ENCODE measurements around the gene OR52K1. TPM values are rescaled to one million over a fixed set of nuclear protein-coding genes. Genes with fewer than 3 reads are reported as not detected.

OR52K1 gene
- total and polyA plus RNA-seq, 2 experiments from 2014 or later: not detected

DNA sequence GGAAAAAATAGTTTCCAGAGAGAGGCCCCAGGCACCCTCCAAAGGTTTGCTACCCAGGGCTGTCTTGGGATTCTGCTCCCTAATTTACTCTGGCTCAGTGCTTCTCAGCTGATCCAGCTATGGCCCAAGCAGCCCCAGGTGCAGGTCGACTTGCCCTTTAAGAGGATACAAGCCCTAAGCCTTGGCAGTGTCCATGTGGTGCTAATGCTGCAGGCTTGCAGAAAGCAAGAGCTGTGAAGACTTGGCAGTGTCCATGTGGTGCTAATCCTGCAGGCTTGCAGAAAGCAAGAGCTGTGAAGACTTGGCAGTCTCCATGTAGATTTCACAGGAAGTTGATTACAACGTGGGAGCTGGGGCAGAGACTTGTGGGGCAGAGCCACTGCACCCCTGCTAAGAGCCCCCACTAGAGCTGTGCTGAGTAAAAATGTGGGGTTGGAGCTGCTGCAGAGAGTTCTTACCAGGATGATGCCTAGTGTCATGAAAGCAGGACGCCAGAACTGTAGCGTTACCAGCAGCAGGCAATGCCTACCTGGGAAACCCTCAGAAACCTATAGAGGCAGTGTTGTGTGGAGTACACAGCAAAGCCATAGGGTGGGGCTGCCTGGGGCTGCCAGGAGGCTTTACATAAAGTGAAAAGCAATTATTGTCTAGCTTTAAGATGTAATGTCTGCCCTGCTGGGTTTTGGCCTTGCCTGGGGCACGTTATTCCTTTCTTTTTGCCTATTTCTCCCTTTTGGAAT is 16.1 kb upstream of the OR52K1 start:
- no peak overlapping the region for H3K27ac ChIP-seq
- H3K27me3 ChIP-seq (replicated peaks; ENCODE audit: insufficient read depth): no peaks in the 10 kb centered on the region
- TF ChIP-seq EZH2phosphoT487 (IDR thresholded peaks at IDR 0.05; ENCODE audit: insufficient read depth, low read depth) (no peak), EZH2 (IDR thresholded peaks at IDR 0.05; ENCODE audit: insufficient read depth, poor library complexity, severe bottlenecking) (no peak)
- DNase-seq: no peak
- no peaks in the 10 kb centered on the region for H3F3A ChIP-seq (ENCODE audit: insufficient read depth)
- H3K9me2 ChIP-seq (ENCODE audit: insufficient read depth): no peaks in the 10 kb centered on the region
- H3K79me2 ChIP-seq (ENCODE audit: insufficient read depth): no peaks in the 10 kb centered on the region
- H3K9ac ChIP-seq: no peak overlapping the region
- H3K4me1 ChIP-seq (ENCODE audit: insufficient read depth): no peaks in the 10 kb centered on the region
- H3K9me3 ChIP-seq (ENCODE audit: low read depth): no peaks in the 10 kb centered on the region
- 3 to 7% methylated on average over 5 of the region's 5 CpGs for WGBS, 2 experiments (ENCODE audit: low coverage in 1 of 2, low lambda C conversion rate in 2 of 2, missing lambda C conversion rate in 2 of 2)
- no peaks in the 10 kb centered on the region for H4K20me1 ChIP-seq (ENCODE audit: insufficient read depth)
- H2AFZ ChIP-seq: no peak overlapping the region
- H3K36me3 ChIP-seq (ENCODE audit: low read depth): no peaks in the 10 kb centered on the region
- in situ Hi-C loops (cut with MboI): no loop called here
- H3K4me2 ChIP-seq (ENCODE audit: unreplicated experiment): no peak overlapping the region
- no peak overlapping the region for H3K4me3 ChIP-seq

DNA sequence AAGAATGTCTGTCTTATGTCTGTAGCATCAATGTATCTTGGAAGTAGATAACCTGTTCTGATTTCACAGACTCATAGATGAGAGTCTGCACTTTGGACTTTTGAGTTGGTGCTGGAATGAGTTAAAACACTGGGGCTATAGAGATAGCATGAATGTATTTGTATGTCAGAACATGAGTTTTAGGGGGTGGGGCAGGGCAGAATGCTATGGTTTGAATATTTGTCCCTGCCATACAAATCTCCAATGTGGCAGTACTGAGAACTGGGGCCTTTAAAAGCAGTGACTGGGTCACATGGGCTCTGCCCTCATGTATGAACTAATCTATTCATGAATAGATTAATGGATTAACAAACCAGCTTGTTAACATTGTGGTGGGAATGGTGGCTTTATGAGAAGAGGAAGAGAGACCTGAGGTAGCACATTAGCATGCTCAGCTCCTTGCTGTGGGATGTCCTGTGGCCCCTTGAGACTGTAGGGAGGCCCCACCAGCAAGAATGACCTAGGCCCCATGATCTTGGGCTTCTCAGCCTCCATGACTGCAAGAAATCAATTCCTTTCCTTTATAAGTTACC is 15.5 kb upstream of the OR52K1 start:
- in situ Hi-C loops (cut with MboI): no loop called here
- no peak overlapping the region for H3K4me2 ChIP-seq (ENCODE audit: unreplicated experiment)

DNA sequence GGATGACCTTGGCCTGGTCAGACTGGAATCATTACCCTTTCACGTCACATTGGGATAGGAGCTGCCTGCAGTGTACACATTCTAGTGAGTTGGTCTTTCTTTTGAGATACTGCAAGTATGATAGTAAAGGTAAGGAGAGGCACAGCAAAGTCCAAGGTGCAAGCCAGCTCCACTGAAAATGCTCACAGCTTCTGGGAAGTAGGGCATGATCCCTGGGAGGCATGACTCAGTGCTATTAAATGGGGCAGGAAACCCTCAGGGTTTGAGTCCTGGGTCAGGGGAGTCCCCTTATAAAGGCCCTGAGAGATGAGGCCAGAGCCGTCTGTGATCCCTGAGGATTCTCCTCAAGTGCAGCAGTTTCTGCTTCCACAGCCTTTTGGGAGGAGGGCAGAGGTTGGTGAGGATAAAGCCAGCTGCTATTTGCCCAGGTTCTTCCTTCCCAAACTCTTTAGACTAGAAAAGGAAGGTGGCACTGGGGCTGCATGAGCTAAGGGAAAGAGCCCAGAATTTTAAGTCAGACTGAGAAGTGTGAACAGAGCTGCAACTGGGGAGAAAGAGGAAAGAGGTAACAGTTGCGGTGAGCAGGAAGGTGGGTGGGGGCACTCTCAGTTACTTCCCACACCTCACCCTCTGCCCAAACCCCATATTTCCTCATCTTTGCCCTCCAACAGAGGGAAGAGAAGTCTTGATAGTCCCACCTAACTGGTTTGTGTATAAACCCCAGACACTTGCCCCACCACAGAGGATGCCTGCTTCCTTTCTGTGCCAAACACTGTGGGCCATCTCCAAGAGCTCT is 14.4 kb upstream of the OR52K1 start:
- TF ChIP-seq EZH2 (IDR thresholded peaks at IDR 0.05; ENCODE audit: insufficient read depth, poor library complexity, severe bottlenecking) (no peak), EZH2phosphoT487 (IDR thresholded peaks at IDR 0.05; ENCODE audit: insufficient read depth, low read depth) (no peak)
- Histone ChIP-seq H3K4me2 (ENCODE audit: unreplicated experiment) (no peak overlapping the region), H3K9me2 (ENCODE audit: insufficient read depth) (no peaks in the 10 kb centered on the region), H4K20me1 (ENCODE audit: insufficient read depth) (no peaks in the 10 kb centered on the region), H3K27ac (no peak overlapping the region), H3K79me2 (ENCODE audit: insufficient read depth) (no peaks in the 10 kb centered on the region), H3K4me3 (no peak overlapping the region), H3K9me3 (ENCODE audit: low read depth) (no peaks in the 10 kb centered on the region), H3K4me1 (ENCODE audit: insufficient read depth) (no peaks in the 10 kb centered on the region), H3K27me3 (replicated peaks; ENCODE audit: insufficient read depth) (no peaks in the 10 kb centered on the region), H2AFZ (no peak overlapping the region), H3K36me3 (ENCODE audit: low read depth) (no peaks in the 10 kb centered on the region), H3F3A (ENCODE audit: insufficient read depth) (no peaks in the 10 kb centered on the region), H3K9ac (no peak overlapping the region)
- 26 to 45% methylated on average over 3 of the region's 3 CpGs for WGBS, 2 experiments (ENCODE audit: low coverage in 1 of 2, low lambda C conversion rate in 2 of 2, missing lambda C conversion rate in 2 of 2)
- in situ Hi-C loops (cut with MboI): no loop called here
- DNase-seq: no peak

More for the DNA sequence above, 15.5 kb upstream of the OR52K1 start:
- H3K9ac ChIP-seq: no peak overlapping the region
- H3K79me2 ChIP-seq (ENCODE audit: insufficient read depth): no peaks in the 10 kb centered on the region
- no peak overlapping the region for H3K4me3 ChIP-seq
- H3F3A ChIP-seq (ENCODE audit: insufficient read depth): no peaks in the 10 kb centered on the region
- H4K20me1 ChIP-seq (ENCODE audit: insufficient read depth): no peaks in the 10 kb centered on the region
- no peaks in the 10 kb centered on the region for H3K27me3 ChIP-seq (replicated peaks; ENCODE audit: insufficient read depth)
- no peak overlapping the region for H3K27ac ChIP-seq
- H3K9me3 ChIP-seq (ENCODE audit: low read depth): no peaks in the 10 kb centered on the region
- no peak overlapping the region for H2AFZ ChIP-seq
- no peaks in the 10 kb centered on the region for H3K4me1 ChIP-seq (ENCODE audit: insufficient read depth)
- no peak for DNase-seq
- TF ChIP-seq EZH2 (IDR thresholded peaks at IDR 0.05; ENCODE audit: insufficient read depth, poor library complexity, severe bottlenecking) (no peak), EZH2phosphoT487 (IDR thresholded peaks at IDR 0.05; ENCODE audit: insufficient read depth, low read depth) (no peak)
- no peaks in the 10 kb centered on the region for H3K9me2 ChIP-seq (ENCODE audit: insufficient read depth)
- no peaks in the 10 kb centered on the region for H3K36me3 ChIP-seq (ENCODE audit: low read depth)

DNA sequence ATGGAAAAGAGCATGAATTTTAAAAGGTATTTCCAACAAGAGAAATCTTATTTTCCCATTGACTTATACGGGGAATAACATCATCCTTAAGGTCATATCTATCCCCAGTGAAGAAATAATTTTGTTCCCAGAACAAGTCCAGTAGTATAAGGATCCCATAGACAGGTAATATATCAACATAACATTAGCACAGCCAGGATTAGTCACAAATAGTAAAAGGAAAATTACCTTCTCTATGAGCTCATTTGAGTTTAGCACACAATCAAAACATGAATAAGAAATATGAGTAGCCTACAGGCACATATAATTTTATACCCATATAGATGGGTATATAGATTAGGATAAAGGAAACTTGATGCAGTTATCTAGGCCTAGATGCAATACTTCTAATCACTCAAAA is 2.8 kb upstream of the OR52K1 start:
- WGBS, 2 experiments (ENCODE audit: low coverage in 1 of 2, low lambda C conversion rate in 2 of 2, missing lambda C conversion rate in 2 of 2): 25 to 38% methylated on average over 1 of the region's 1 CpG
- Histone ChIP-seq H3F3A (ENCODE audit: insufficient read depth) (no peaks in the 10 kb centered on the region), H3K27me3 (replicated peaks; ENCODE audit: insufficient read depth) (peaks cover 8% of the 10 kb centered on the region), H3K4me2 (ENCODE audit: unreplicated experiment) (no peak overlapping the region), H3K36me3 (ENCODE audit: low read depth) (no peaks in the 10 kb centered on the region), H3K27ac (no peak overlapping the region), H4K20me1 (ENCODE audit: insufficient read depth) (no peaks in the 10 kb centered on the region), H3K4me3 (no peak overlapping the region), H3K4me1 (ENCODE audit: insufficient read depth) (peaks cover 8% of the 10 kb centered on the region; the same call in 1 of the 2 replicates), H3K9me2 (ENCODE audit: insufficient read depth) (no peaks in the 10 kb centered on the region), H3K9me3 (ENCODE audit: low read depth) (no peaks in the 10 kb centered on the region), H3K9ac (no peak overlapping the region), H2AFZ (no peak overlapping the region), H3K79me2 (ENCODE audit: insufficient read depth) (no peaks in the 10 kb centered on the region)
- in situ Hi-C loops (cut with MboI): loop anchor here (25.0 kb wide), 1 partner anchor 292 kb away; no protein-coding TSS in a partner anchor
- DNase-seq: no peak
- TF ChIP-seq EZH2 (IDR thresholded peaks at IDR 0.05; ENCODE audit: insufficient read depth, poor library complexity, severe bottlenecking) (no peak), EZH2phosphoT487 (IDR thresholded peaks at IDR 0.05; ENCODE audit: insufficient read depth, low read depth) (no peak)

Measured in GM23248 (cell line).